ENCODE results near the gene GPR158.

The GPR158 gene

DNA sequence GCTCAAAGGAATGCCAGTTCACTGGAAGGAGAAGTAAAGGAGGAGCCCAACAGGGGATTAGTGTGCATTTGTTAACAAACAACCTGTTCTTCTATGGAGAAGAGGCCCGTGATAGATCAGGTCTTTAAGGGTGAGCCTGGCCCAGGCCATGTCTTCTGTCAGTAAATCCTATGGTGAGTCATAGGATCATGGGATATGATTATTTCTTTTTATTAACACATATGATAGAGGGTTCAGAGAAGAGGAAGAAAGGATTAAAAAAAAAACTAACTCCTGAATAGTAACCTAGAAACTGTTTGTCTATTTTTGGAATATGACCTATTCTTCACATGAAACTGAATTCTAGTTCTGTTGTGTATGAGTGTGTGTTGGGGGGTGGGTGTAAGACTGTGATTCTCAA lies 70.4 kb downstream of the GPR158 start:
- H3K27ac Mint-ChIP-seq = no peak overlapping the region
- H3K4me1 Mint-ChIP-seq = no peaks in the 10 kb centered on the region
- ATAC-seq = no peak
- H3K36me3 Mint-ChIP-seq = no peaks in the 10 kb centered on the region
- H3K9me3 Mint-ChIP-seq = peaks cover 3% of the 10 kb centered on the region
- DNase-seq (ENCODE audit: low spot score in 2 of 2) = no peak
- H3K4me3 Mint-ChIP-seq = no peak overlapping the region

- no peak overlapping the region for H3K4me3 Mint-ChIP-seq
- H3K36me3 Mint-ChIP-seq = no peaks in the 10 kb centered on the region
- H3K4me1 Mint-ChIP-seq = no peaks in the 10 kb centered on the region
- ATAC-seq (no peak), DNase-seq (ENCODE audit: low spot score in 2 of 2) (no peak)
- H3K27ac Mint-ChIP-seq = no peak overlapping the region
- peaks cover 2% of the 10 kb centered on the region for H3K9me3 Mint-ChIP-seq
Measured at GRCh38 chr10:25257646-25258045, 82.8 kb downstream of the GPR158 start.

DNA sequence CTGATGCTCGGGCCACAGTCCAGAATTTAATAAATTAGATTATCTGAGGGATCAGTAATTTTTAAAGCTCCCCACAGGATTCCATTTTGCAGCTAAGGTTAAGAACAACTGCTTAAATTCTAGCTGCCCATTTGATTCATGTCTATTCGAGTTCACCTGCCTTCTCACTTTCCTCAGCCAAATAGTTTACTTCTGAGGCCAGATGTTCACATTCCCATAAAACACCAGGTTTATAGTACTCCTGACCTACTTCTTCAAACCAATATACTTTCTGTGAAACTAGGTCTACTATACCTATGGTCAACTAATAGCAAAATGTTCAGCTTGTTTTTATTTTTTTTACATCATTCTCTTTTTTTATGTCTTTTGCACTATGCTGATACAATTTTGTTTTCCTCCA lies 86.3 kb downstream of the GPR158 start:
- no peak for ATAC-seq
- H3K36me3 Mint-ChIP-seq = no peaks in the 10 kb centered on the region
- H3K27ac Mint-ChIP-seq = no peak overlapping the region
- no peaks in the 10 kb centered on the region for H3K4me1 Mint-ChIP-seq
- H3K9me3 Mint-ChIP-seq = peaks cover 5% of the 10 kb centered on the region
- no peak for DNase-seq (ENCODE audit: low spot score in 2 of 2)
- no peak overlapping the region for H3K4me3 Mint-ChIP-seq

- ATAC-seq = no peak
- no peaks in the 10 kb centered on the region for H3K4me1 Mint-ChIP-seq
- H3K9me3 Mint-ChIP-seq = peaks cover 6% of the 10 kb centered on the region
- H3K36me3 Mint-ChIP-seq = no peaks in the 10 kb centered on the region
- no peak for DNase-seq (ENCODE audit: low spot score in 2 of 2)
- H3K27ac Mint-ChIP-seq = no peak overlapping the region
- no peak overlapping the region for H3K4me3 Mint-ChIP-seq
Measured at GRCh38 chr10:25261558-25261957, 86.8 kb downstream of the GPR158 start.

DNA sequence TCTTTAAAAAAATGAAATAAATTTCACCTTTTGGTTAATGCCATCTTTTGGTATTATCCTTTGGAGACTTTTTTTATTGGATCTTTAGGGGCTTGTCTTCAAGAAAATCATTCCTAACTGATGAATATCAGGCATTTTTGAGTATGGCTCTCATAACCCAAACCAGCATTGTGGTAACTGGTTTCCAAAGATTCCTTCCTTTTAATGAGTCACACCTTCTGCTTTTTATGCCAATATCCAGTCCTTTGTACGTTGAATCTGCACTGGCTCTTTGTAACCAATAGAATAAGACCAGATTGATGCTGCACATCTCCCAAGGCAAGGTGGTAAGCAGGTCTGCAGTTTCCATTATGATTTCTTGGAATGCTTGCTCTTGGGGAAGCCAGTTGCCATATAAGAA lies 89.1 kb downstream of the GPR158 start:
- H3K27ac Mint-ChIP-seq = no peak overlapping the region

GRCh38 chr10:25278180-25278579 lies 103.4 kb downstream of the GPR158 start:
- no peak overlapping the region for H3K27ac Mint-ChIP-seq
- DNase-seq (ENCODE audit: low spot score in 2 of 2) (no peak), ATAC-seq (no peak)
- no peaks in the 10 kb centered on the region for H3K4me1 Mint-ChIP-seq
- H3K9me3 Mint-ChIP-seq = peaks cover 19% of the 10 kb centered on the region
- H3K36me3 Mint-ChIP-seq = no peaks in the 10 kb centered on the region
- no peak overlapping the region for H3K4me3 Mint-ChIP-seq

More for the DNA sequence above, 89.1 kb downstream of the GPR158 start:
- ATAC-seq (no peak), DNase-seq (ENCODE audit: low spot score in 2 of 2) (no peak)
- peaks cover 4% of the 10 kb centered on the region for H3K9me3 Mint-ChIP-seq
- H3K4me1 Mint-ChIP-seq = no peaks in the 10 kb centered on the region
- no peaks in the 10 kb centered on the region for H3K36me3 Mint-ChIP-seq
- no peak overlapping the region for H3K4me3 Mint-ChIP-seq

GRCh38 chr10:25280076-25280475 lies 105.3 kb downstream of the GPR158 start:
- H3K27ac Mint-ChIP-seq = no peak overlapping the region
- DNase-seq (ENCODE audit: low spot score in 2 of 2) (no peak), ATAC-seq (no peak)
- no peaks in the 10 kb centered on the region for H3K36me3 Mint-ChIP-seq
- H3K9me3 Mint-ChIP-seq = peaks cover 21% of the 10 kb centered on the region
- no peak overlapping the region for H3K4me3 Mint-ChIP-seq
- no peaks in the 10 kb centered on the region for H3K4me1 Mint-ChIP-seq

DNA sequence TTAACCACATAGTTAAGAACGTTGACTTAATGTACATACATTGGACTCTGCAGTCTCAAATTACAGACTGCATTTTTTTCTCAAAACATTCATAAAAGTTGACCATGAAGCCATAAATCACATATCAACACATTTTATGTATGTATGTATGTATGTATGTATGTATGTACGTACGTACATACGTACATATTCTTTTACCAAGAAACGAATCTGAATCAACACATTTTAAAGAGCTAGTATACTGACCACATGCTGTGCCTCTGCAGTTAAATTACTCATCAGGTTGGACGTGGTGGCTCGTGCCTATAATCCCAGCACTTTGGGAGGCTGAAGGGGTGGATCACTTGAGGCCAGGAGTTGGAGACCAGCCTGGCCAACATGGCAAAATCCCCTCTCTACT lies 105.8 kb downstream of the GPR158 start:
- no peaks in the 10 kb centered on the region for H3K4me1 Mint-ChIP-seq
- H3K9me3 Mint-ChIP-seq = peaks cover 21% of the 10 kb centered on the region
- DNase-seq (ENCODE audit: low spot score in 2 of 2) (no peak), ATAC-seq (no peak)
- no peak overlapping the region for H3K27ac Mint-ChIP-seq
- no peaks in the 10 kb centered on the region for H3K36me3 Mint-ChIP-seq
- no peak overlapping the region for H3K4me3 Mint-ChIP-seq

DNA sequence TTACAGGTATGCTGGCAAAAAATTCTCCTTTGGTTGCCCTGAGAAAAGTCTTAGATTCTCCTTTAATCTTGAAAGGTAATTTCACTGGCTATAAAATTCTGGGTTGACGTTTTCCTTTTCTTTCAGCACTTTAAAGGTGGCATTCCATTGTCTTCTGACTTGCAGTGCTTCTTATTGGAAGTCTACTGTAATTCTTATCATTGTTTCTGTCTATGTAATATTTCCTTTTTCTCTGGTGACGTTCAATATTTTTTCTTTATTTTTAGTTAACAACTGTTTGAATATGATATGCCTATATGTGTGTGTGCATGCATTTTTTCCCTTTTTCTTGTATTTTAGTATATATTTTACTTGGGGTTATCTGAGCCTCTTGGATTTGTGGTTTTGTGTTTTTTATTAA lies 111.0 kb downstream of the GPR158 start:
- ATAC-seq (no peak), DNase-seq (ENCODE audit: low spot score in 2 of 2) (no peak)
- Mint-ChIP-seq H3K36me3 (no peaks in the 10 kb centered on the region), H3K4me3 (no peak overlapping the region), H3K27ac (no peak overlapping the region), H3K4me1 (no peaks in the 10 kb centered on the region), H3K9me3 (peaks cover 15% of the 10 kb centered on the region)

DNA sequence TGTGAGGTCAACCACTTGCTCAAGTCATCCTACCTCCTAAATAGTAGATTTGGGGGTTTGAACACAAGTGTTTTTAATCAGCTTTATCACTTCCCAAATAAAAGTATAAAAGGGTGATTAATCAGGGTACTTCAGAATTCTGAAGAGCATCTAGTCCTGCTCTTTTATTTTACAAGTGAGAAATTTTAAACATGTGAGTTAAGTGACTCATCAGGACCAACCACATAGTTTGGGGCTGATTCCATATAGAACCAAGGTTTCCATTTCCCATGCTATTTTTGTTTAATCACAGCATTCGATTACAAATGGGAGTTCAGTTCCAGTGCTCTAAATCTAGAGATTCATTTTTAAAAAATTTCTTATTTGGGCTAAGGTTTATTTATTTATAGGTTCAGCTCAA lies 113.4 kb downstream of the GPR158 start:
- DNase-seq (ENCODE audit: low spot score in 2 of 2) (no peak), ATAC-seq (no peak)
- Mint-ChIP-seq H3K4me3 (no peak overlapping the region), H3K27ac (no peak overlapping the region), H3K9me3 (peaks cover 15% of the 10 kb centered on the region), H3K4me1 (no peaks in the 10 kb centered on the region), H3K36me3 (no peaks in the 10 kb centered on the region)

GRCh38 chr10:25294032-25294926 lies 119.5 kb downstream of the GPR158 start:
- DNase-seq (ENCODE audit: low spot score in 2 of 2) = no peak
- no peak for ATAC-seq
- Mint-ChIP-seq H3K27ac (no peak overlapping the region), H3K36me3 (no peaks in the 10 kb centered on the region), H3K4me1 (no peaks in the 10 kb centered on the region), H3K9me3 (peaks cover 2% of the 10 kb centered on the region), H3K4me3 (no peak overlapping the region)

GRCh38 chr10:25296324-25296723 lies 121.5 kb downstream of the GPR158 start:
- DNase-seq (ENCODE audit: low spot score in 2 of 2) = no peak
- Mint-ChIP-seq H3K4me1 (no peaks in the 10 kb centered on the region), H3K9me3 (peaks cover 2% of the 10 kb centered on the region), H3K36me3 (no peaks in the 10 kb centered on the region), H3K27ac (no peak overlapping the region), H3K4me3 (no peak overlapping the region)
- no peak for ATAC-seq

GRCh38 chr10:25297466-25297865 lies 122.7 kb downstream of the GPR158 start:
- H3K9me3 Mint-ChIP-seq = peaks cover 2% of the 10 kb centered on the region
- no peaks in the 10 kb centered on the region for H3K36me3 Mint-ChIP-seq
- ATAC-seq (no peak), DNase-seq (ENCODE audit: low spot score in 2 of 2) (no peak)
- H3K4me1 Mint-ChIP-seq = no peaks in the 10 kb centered on the region
- H3K4me3 Mint-ChIP-seq = no peak overlapping the region
- H3K27ac Mint-ChIP-seq = no peak overlapping the region

DNA sequence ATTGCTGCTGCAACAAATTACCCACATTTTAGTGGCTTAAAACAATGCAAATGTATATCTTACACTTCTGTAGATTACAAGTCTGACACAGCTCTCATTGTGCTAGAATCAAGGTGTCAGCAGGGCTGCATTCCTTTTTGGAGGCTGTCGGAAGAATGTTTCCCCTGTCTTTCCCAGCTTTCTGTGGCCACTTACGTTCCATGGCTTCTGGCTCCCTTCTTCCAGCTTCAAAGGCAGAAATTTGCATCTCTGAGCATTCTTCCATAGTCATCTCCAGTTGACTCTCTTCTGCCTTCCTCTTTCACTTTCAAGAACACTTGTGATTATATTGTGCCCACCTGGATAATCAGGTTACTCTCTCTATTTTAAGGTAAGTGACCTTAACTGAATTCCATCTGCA lies 125.3 kb downstream of the GPR158 start:
- Mint-ChIP-seq H3K27ac (no peak overlapping the region), H3K36me3 (no peaks in the 10 kb centered on the region), H3K4me3 (no peak overlapping the region), H3K9me3 (peaks cover under 1% of the 10 kb centered on the region), H3K4me1 (no peaks in the 10 kb centered on the region)
- no peak for ATAC-seq
- no peak for DNase-seq (ENCODE audit: low spot score in 2 of 2)

- H3K9me3 Mint-ChIP-seq = peaks cover 9% of the 10 kb centered on the region
- no peak overlapping the region for H3K4me3 Mint-ChIP-seq
- ATAC-seq (no peak), DNase-seq (ENCODE audit: low spot score in 2 of 2) (no peak)
- H3K4me1 Mint-ChIP-seq = no peaks in the 10 kb centered on the region
- no peak overlapping the region for H3K27ac Mint-ChIP-seq
- no peaks in the 10 kb centered on the region for H3K36me3 Mint-ChIP-seq
Measured at GRCh38 chr10:25304606-25305005, 129.8 kb downstream of the GPR158 start.

DNA sequence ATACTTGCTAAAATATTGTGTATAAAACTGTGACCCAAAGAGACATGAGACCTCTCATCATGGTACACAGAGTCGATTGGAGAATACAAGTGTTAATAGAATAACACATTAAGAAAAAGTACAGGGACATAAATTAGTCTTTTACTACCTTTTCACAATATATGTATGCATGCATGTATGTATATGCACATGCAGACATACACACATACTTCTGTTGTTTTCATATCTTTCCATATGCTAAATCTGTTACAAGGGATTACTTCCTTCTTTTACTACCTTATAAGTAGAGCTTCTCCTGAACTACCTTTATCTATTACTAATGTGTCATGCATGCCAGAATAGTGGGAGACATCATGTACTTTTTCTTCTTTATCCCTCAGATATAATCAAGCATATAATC lies 131.6 kb downstream of the GPR158 start:
- H3K9me3 Mint-ChIP-seq = peaks cover 13% of the 10 kb centered on the region
- H3K27ac Mint-ChIP-seq = no peak overlapping the region
- ATAC-seq = no peak
- no peaks in the 10 kb centered on the region for H3K4me1 Mint-ChIP-seq
- H3K4me3 Mint-ChIP-seq = no peak overlapping the region
- DNase-seq (ENCODE audit: low spot score in 2 of 2) = no peak
- H3K36me3 Mint-ChIP-seq = no peaks in the 10 kb centered on the region

All from stimulated activated effector memory CD8-positive, alpha-beta T cell treated with anti-CD3 and anti-CD28 coated beads, Interleukin-12 subunit alpha, Interleukin-12 subunit beta, amount 100 ng/mL, for 72 hours (primary cell).